ENCODE measurements around the gene NPY5R.

DNA sequence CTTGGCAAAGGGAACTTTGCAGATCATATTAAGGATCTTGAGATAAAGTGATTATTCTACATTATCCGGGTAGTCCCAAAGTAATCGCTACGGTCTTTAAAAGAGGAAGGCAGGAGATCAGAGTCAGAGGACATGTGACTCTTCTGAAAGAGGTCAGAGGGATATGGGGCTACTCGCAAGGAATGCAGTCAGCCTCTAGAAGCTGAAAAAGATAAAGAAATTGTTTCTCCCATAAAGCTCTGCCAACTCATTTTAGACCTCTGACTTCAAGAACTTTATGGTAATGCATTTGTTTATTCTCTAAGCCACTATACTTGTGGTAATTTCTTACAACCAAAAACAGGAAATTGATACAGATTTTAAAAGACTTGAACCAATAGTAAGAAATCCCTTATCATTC lies 48.6 kb downstream of the NPY5R start:
- TF ChIP-seq CTCF (IDR thresholded peaks at IDR 0.05; ENCODE audit: low read length), result no peak
- no peak for TF ChIP-seq EZH2 (IDR thresholded peaks at IDR 0.05; ENCODE audit: borderline replicate concordance, low read length)

Measured in OCI-LY1 (cell line).